H9 (cell line): ENCODE measurements around the gene TEX53. TPM values are rescaled to one million over a fixed set of nuclear protein-coding genes. Genes with fewer than 3 reads are reported as not detected.

Experiments used
- DNase-seq: peaks from one replicate; pipeline ENCODE4 v3.0.0-alpha.2; 2017
- H2AFZ ChIP-seq: one replicate; pipeline ENCODE4 v1.6.1; 2013; ENCODE audit warnings: mild to moderate bottlenecking, low read length, control low read depth, moderate library complexity
- H2AK5ac ChIP-seq: 2 replicates; pipeline ENCODE4 v1.6.1; 2013; ENCODE audit warnings: low read length, control low read depth, mixed read lengths; ENCODE audit not compliant: insufficient read length
- H2BK120ac ChIP-seq: one replicate; pipeline ENCODE4 v1.6.1; 2013; ENCODE audit warnings: low read depth, mild to moderate bottlenecking, low read length, control low read depth, inconsistent platforms; ENCODE audit not compliant: poor library complexity, severe bottlenecking
- H2BK12ac ChIP-seq: 2 replicates; pipeline ENCODE4 v1.6.1; 2013; ENCODE audit warnings: low read length, control low read depth, mixed read lengths, low read depth; ENCODE audit not compliant: insufficient read length
- H2BK15ac ChIP-seq: 2 replicates; pipeline ENCODE4 v1.6.1; 2013; ENCODE audit warnings: low read depth, low read length, control low read depth
- H2BK20ac ChIP-seq: one replicate; pipeline ENCODE4 v1.6.1; 2013; ENCODE audit warnings: low read depth, mild to moderate bottlenecking, low read length, control low read depth, inconsistent platforms; ENCODE audit not compliant: poor library complexity, severe bottlenecking
- H2BK5ac ChIP-seq: 2 replicates; pipeline ENCODE4 v1.6.1; 2013; ENCODE audit warnings: low read length, control low read depth, mixed read lengths; ENCODE audit not compliant: insufficient read length
- H3K14ac ChIP-seq: 2 replicates; pipeline ENCODE4 v1.6.1; 2013; ENCODE audit warnings: low read length, control low read depth; ENCODE audit not compliant: insufficient read depth
- H3K18ac ChIP-seq: 2 replicates; pipeline ENCODE4 v1.6.1; 2013; ENCODE audit warnings: low read depth, mild to moderate bottlenecking, mixed read lengths, low read length, control low read depth; ENCODE audit not compliant: insufficient read length
- H3K23ac ChIP-seq: 2 replicates; pipeline ENCODE4 v1.6.1; 2013; ENCODE audit warnings: low read length, control low read depth, mixed read lengths, low read depth; ENCODE audit not compliant: insufficient read length
- H3K23me2 ChIP-seq: 2 replicates; pipeline ENCODE4 v1.6.1; 2013; ENCODE audit warnings: low read depth, mild to moderate bottlenecking, mixed read lengths, low read length, control low read depth; ENCODE audit not compliant: insufficient read length, poor library complexity, severe bottlenecking
- H3K27ac ChIP-seq: 2 replicates; pipeline ENCODE4 v1.5.1; 2013; ENCODE audit warnings: low read length, control low read depth, mixed read lengths, low read depth; ENCODE audit not compliant: insufficient read length
- H3K27me3 ChIP-seq: 2 replicates; pipeline ENCODE4 v1.6.1; 2013; ENCODE audit warnings: low read length, control low read depth, inconsistent platforms; ENCODE audit not compliant: insufficient read depth
- H3K4ac ChIP-seq: 2 replicates; pipeline ENCODE4 v1.6.1; 2013; ENCODE audit warnings: low read depth, mild to moderate bottlenecking, control low read depth, inconsistent platforms, low read length, moderate library complexity
- H3K4me1 ChIP-seq: 2 replicates; pipeline ENCODE4 v1.6.1; 2013; ENCODE audit warnings: low read length, control low read depth, inconsistent platforms; ENCODE audit not compliant: insufficient read depth
- H3K4me2 ChIP-seq: 2 replicates; pipeline ENCODE4 v1.6.1; 2013; ENCODE audit warnings: low read length, control low read depth, mixed read lengths; ENCODE audit not compliant: insufficient read length, insufficient read depth
- H3K56ac ChIP-seq: 2 replicates; pipeline ENCODE4 v1.6.1; 2013; ENCODE audit warnings: low read depth, mild to moderate bottlenecking, mixed read lengths, low read length, control low read depth; ENCODE audit not compliant: insufficient read length
- H3K79me1 ChIP-seq: 2 replicates; pipeline ENCODE4 v1.6.1; 2013; ENCODE audit warnings: low read depth, mild to moderate bottlenecking, moderate library complexity, low read length, control low read depth, inconsistent platforms; ENCODE audit not compliant: insufficient read depth, poor library complexity, severe bottlenecking
- H3K79me2 ChIP-seq: 2 replicates; pipeline ENCODE4 v1.6.1; 2013; ENCODE audit warnings: low read length, control low read depth, inconsistent platforms; ENCODE audit not compliant: insufficient read depth
- H3K9ac ChIP-seq: 2 replicates; pipeline ENCODE4 v1.6.1; 2013; ENCODE audit warnings: low read length, control low read depth, mixed read lengths; ENCODE audit not compliant: insufficient read length; ENCODE audit errors: extremely low read depth
- H3K9me3 ChIP-seq: one replicate; pipeline ENCODE4 v1.6.1; 2013; ENCODE audit warnings: low read depth, low read length, inconsistent platforms; ENCODE audit not compliant: control insufficient read depth
- H3T11ph ChIP-seq: one replicate; pipeline ENCODE4 v1.6.1; 2013; ENCODE audit warnings: mild to moderate bottlenecking, low read length, control low read depth, inconsistent platforms
- H4K20me1 ChIP-seq: one replicate; pipeline ENCODE4 v1.6.1; 2013; ENCODE audit not compliant: control insufficient read depth, insufficient read length, insufficient read depth
- H4K5ac ChIP-seq: 2 replicates; pipeline ENCODE4 v1.6.1; 2013; ENCODE audit warnings: low read depth, mild to moderate bottlenecking, mixed read lengths, low read length, control low read depth; ENCODE audit not compliant: insufficient read length
- H4K8ac ChIP-seq: replicated peaks from 2 replicates; pipeline ENCODE4 v1.6.1; 2013; ENCODE audit warnings: low read length, control low read depth, mixed read lengths, low read depth; ENCODE audit not compliant: insufficient read length
- H4K91ac ChIP-seq: 2 replicates; pipeline ENCODE4 v1.6.1; 2013; ENCODE audit warnings: low read depth, mild to moderate bottlenecking, moderate library complexity, mixed read lengths, low read length, control low read depth; ENCODE audit not compliant: insufficient read length
- H3K27ac Mint-ChIP-seq, 3 experiments: 2 replicates in 2 of 3; 3 replicates in 1 of 3; pipeline ENCODE4 v1.8.0; 2020 to 2021; ENCODE audit warnings: mixed read lengths in 3 of 3, mild to moderate bottlenecking in 1 of 3, moderate library complexity in 1 of 3
- H3K27me3 Mint-ChIP-seq: 2 replicates; pipeline ENCODE4 v1.8.0; 2021; ENCODE audit warnings: low read depth, mild to moderate bottlenecking, moderate library complexity, mixed read lengths
- H3K36me3 Mint-ChIP-seq, 3 experiments: 2 replicates in 2 of 3; 3 replicates in 1 of 3; pipeline ENCODE4 v1.8.0; 2020 to 2021; ENCODE audit warnings: low read depth in 3 of 3, mixed read lengths in 3 of 3; ENCODE audit not compliant: insufficient read depth in 1 of 3
- H3K4me1 Mint-ChIP-seq, 2 experiments: 2 replicates each; pipeline ENCODE4 v1.8.0; 2020; ENCODE audit warnings: mixed read lengths in 2 of 2
- H3K4me3 Mint-ChIP-seq, 2 experiments: 2 replicates in 1 of 2; 3 replicates in 1 of 2; pipeline ENCODE4 v1.8.0; 2020 to 2021; ENCODE audit warnings: mild to moderate bottlenecking in 2 of 2, mixed read lengths in 2 of 2, moderate library complexity in 1 of 2
- H3K9me3 Mint-ChIP-seq, 2 experiments: 2 replicates in 1 of 2; 3 replicates in 1 of 2; pipeline ENCODE4 v1.8.0; 2020; ENCODE audit warnings: mild to moderate bottlenecking in 2 of 2, mixed read lengths in 2 of 2, moderate library complexity in 1 of 2
- WGBS: extraction: QIAGEN DNeasy Blood & Tissue Kit; methylation state at CpG from one replicate; pipeline ENCODE4 v1.1.7; 2013; ENCODE audit warnings: missing lambda C conversion rate, low lambda C conversion rate, mixed read lengths; ENCODE audit not compliant: insufficient read length; ENCODE audit errors: extremely low coverage; 5-methylcytosine and 5-hydroxymethylcytosine counted together
- total RNA-seq: library from RNA; stranded (reverse); gene quantifications from 2 replicates; pipeline ENCODE4 v1.2.1, GENCODE V29; 2021
- TF ChIP-seq, protein P1 (sequence below): fragments of 200-600 bp; sonication (generic); conservative IDR thresholded peaks from 3 replicates; pipeline ENCODE4 v1.8.0; 2021; ENCODE audit warnings: antibody characterized with exemption, mild to moderate bottlenecking

The TEX53 gene
- total RNA-seq, 1 experiment from 2014 or later: not detected

DNA sequence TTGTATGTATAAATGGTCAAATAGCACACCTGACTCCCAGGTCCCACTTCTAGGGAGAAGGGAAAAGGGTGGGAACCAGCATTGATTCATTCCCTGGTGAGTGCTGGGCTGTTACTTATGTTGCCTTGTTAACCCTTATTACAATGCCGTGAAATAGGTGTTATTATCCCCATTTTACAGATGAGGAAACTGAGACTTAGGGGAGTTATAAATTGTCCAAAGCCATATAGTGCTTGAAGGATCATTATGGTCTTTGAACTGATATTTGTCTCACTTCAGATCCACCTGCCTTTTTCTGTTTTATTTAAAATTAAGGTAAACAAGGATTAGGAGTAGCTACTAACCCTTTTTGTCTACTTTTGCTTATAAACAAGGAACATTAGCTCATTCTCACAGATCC lies 30.1 kb downstream of the TEX53 start:
- no peak overlapping the region for H3K27ac Mint-ChIP-seq
- Histone ChIP-seq H3K23ac (no peak overlapping the region), H4K8ac (no peak overlapping the region), H3K23me2 (no peaks in the 10 kb centered on the region), H3K18ac (no peak overlapping the region), H2BK20ac (no peak overlapping the region), H3K9ac (no peak overlapping the region), H3K27ac (no peak overlapping the region), H3K9me3 (no peaks in the 10 kb centered on the region), H2BK12ac (no peak overlapping the region), H4K5ac (no peak overlapping the region), H3T11ph (no peak overlapping the region), H2BK5ac (no peak overlapping the region), H2AK5ac (no peak overlapping the region), H2AFZ (no peak overlapping the region), H3K4me1 (no peaks in the 10 kb centered on the region), H4K91ac (no peak overlapping the region), H3K79me1 (no peaks in the 10 kb centered on the region), H2BK120ac (no peak overlapping the region), H3K4me2 (no peak overlapping the region), H3K79me2 (no peaks in the 10 kb centered on the region), H3K14ac (no peak overlapping the region), H3K4ac (no peak overlapping the region), H3K27me3 (no peaks in the 10 kb centered on the region), H4K20me1 (no peaks in the 10 kb centered on the region), H2BK15ac (no peak overlapping the region), H3K56ac (no peak overlapping the region)
- no peak overlapping the region for H3K4me3 Mint-ChIP-seq
- no peaks in the 10 kb centered on the region for H3K9me3 Mint-ChIP-seq
- DNase-seq: no peak
- H3K4me1 Mint-ChIP-seq: no peaks in the 10 kb centered on the region
- peaks cover 9 to 40% (median 10%) of the 10 kb centered on the region in 3 experiments; a peak in 5 of 7 replicates for H3K36me3 Mint-ChIP-seq
- TF ChIP-seq, protein P1, sequence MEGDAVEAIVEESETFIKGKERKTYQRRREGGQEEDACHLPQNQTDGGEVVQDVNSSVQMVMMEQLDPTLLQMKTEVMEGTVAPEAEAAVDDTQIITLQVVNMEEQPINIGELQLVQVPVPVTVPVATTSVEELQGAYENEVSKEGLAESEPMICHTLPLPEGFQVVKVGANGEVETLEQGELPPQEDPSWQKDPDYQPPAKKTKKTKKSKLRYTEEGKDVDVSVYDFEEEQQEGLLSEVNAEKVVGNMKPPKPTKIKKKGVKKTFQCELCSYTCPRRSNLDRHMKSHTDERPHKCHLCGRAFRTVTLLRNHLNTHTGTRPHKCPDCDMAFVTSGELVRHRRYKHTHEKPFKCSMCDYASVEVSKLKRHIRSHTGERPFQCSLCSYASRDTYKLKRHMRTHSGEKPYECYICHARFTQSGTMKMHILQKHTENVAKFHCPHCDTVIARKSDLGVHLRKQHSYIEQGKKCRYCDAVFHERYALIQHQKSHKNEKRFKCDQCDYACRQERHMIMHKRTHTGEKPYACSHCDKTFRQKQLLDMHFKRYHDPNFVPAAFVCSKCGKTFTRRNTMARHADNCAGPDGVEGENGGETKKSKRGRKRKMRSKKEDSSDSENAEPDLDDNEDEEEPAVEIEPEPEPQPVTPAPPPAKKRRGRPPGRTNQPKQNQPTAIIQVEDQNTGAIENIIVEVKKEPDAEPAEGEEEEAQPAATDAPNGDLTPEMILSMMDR: no peak
- H3K27me3 Mint-ChIP-seq: no peaks in the 10 kb centered on the region
- no CpG with 5 or more reads among the region's 1 CpG for WGBS
